AG08395 (cell line): ENCODE data around the gene RFT1.
"Not testable (repeated sequence)": the region's sequence is repeated elsewhere in the genome, so short reads cannot be mapped to it uniquely, and the experiment has no call there.

Experiments
- DNase-seq: peaks from one replicate; pipeline ENCODE4 v3.0.0; 2012; ENCODE audit warnings: mixed read lengths, low spot score

Gene RFT1

GRCh38 chr3:53162672-53163443, 32.6 kb upstream of the RFT1 start:
- no peak for DNase-seq

- peak; percentile 46 for DNase-seq
Measured at GRCh38 chr3:53161820-53162671, 31.8 kb upstream of the RFT1 start.

GRCh38 chr3:53161450-53161819, 31.2 kb upstream of the RFT1 start:
- DNase-seq: peak; percentile 29

GRCh38 chr3:53160660-53161449, 30.6 kb upstream of the RFT1 start, which contains the start of gene PRKCD:
Gene PRKCD, plus strand, starts transcription at chr3:53161209. Its CDS starts 17,214 bp downstream, at chr3:53178423.
- peak; percentile 94 for DNase-seq

GRCh38 chr3:53160061-53160659, 29.9 kb upstream of the RFT1 start:
- DNase-seq: no peak

- DNase-seq: no peak
Measured at GRCh38 chr3:53159156-53160060, 29.2 kb upstream of the RFT1 start.

- DNase-seq: no peak
Measured at GRCh38 chr3:53158765-53159155, 28.5 kb upstream of the RFT1 start.

GRCh38 chr3:53157974-53158580, 27.8 kb upstream of the RFT1 start:
- no peak for DNase-seq

- DNase-seq: peak; percentile 27
Measured at GRCh38 chr3:53156368-53156834, 26.2 kb upstream of the RFT1 start.

GRCh38 chr3:53155760-53156159, 25.5 kb upstream of the RFT1 start:
- no peak for DNase-seq

GRCh38 chr3:53154881-53155285, 24.6 kb upstream of the RFT1 start:
- DNase-seq: no peak

- no peak for DNase-seq
Measured at GRCh38 chr3:53153980-53154379, 23.7 kb upstream of the RFT1 start.

- DNase-seq: no peak
Measured at GRCh38 chr3:53153264-53153823, 23.1 kb upstream of the RFT1 start.

GRCh38 chr3:53151870-53152660, 21.8 kb upstream of the RFT1 start:
- DNase-seq: no peak

GRCh38 chr3:53151465-53151864, 21.2 kb upstream of the RFT1 start:
- no peak for DNase-seq

- DNase-seq: not testable (repeated sequence)
Measured at GRCh38 chr3:53151086-53151438, 20.8 kb upstream of the RFT1 start.

- peak; percentile 42 for DNase-seq
Measured at GRCh38 chr3:53150247-53151085, 20.2 kb upstream of the RFT1 start.

GRCh38 chr3:53149699-53150098, 19.5 kb upstream of the RFT1 start:
- no peak for DNase-seq
